ENCODE results near the gene PSEN2. TPM values are rescaled to one million over a fixed set of nuclear protein-coding genes. Genes with fewer than 3 reads are reported as not detected.

The PSEN2 gene
- total and polyA plus RNA-seq, 9 of the 15 experiments (the other 6 are each of a cell fraction or from before 2014, with no cell fraction given): 2.3 to 21.5 (median 13.7) TPM

GRCh38 chr1:226939438-226940028 is 69.1 kb downstream of the PSEN2 start (continued):
- TF ChIP-seq, protein P1, sequence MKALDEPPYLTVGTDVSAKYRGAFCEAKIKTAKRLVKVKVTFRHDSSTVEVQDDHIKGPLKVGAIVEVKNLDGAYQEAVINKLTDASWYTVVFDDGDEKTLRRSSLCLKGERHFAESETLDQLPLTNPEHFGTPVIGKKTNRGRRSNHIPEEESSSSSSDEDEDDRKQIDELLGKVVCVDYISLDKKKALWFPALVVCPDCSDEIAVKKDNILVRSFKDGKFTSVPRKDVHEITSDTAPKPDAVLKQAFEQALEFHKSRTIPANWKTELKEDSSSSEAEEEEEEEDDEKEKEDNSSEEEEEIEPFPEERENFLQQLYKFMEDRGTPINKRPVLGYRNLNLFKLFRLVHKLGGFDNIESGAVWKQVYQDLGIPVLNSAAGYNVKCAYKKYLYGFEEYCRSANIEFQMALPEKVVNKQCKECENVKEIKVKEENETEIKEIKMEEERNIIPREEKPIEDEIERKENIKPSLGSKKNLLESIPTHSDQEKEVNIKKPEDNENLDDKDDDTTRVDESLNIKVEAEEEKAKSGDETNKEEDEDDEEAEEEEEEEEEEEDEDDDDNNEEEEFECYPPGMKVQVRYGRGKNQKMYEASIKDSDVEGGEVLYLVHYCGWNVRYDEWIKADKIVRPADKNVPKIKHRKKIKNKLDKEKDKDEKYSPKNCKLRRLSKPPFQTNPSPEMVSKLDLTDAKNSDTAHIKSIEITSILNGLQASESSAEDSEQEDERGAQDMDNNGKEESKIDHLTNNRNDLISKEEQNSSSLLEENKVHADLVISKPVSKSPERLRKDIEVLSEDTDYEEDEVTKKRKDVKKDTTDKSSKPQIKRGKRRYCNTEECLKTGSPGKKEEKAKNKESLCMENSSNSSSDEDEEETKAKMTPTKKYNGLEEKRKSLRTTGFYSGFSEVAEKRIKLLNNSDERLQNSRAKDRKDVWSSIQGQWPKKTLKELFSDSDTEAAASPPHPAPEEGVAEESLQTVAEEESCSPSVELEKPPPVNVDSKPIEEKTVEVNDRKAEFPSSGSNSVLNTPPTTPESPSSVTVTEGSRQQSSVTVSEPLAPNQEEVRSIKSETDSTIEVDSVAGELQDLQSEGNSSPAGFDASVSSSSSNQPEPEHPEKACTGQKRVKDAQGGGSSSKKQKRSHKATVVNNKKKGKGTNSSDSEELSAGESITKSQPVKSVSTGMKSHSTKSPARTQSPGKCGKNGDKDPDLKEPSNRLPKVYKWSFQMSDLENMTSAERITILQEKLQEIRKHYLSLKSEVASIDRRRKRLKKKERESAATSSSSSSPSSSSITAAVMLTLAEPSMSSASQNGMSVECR (CRISPR knock-in tag; IDR thresholded peaks at IDR 0.05): peak; percentile 51; the same call in 1 of the 2 replicates
- TF ChIP-seq E2F6 (IDR thresholded peaks at IDR 0.05; ENCODE audit: borderline replicate concordance in 1 of 2, extremely low read depth in 1 of 2, insufficient read depth in 1 of 2, insufficient read length in 1 of 2, low read depth in 1 of 2, low read length in 1 of 2, poor library complexity in 1 of 2, severe bottlenecking in 1 of 2) (peak in 1 of 2 experiments; percentile 92), RFX5 (IDR thresholded peaks at IDR 0.05; ENCODE audit: low read depth, low read length) (no peak), HNRNPH1 (optimal IDR thresholded peaks at IDR 0.05; ENCODE audit: low read depth, low read length) (no peak), ZSCAN29 (IDR thresholded peaks at IDR 0.05) (no peak), PATZ1 (CRISPR knock-in tag; IDR thresholded peaks at IDR 0.05; ENCODE audit: borderline replicate concordance) (no peak), SRSF3 (IDR thresholded peaks at IDR 0.05; ENCODE audit: insufficient read depth, low read length) (0 out of 2 replicates have a peak, but pooled peaks have one; percentile 65), ZNF197 (CRISPR knock-in tag; IDR thresholded peaks at IDR 0.05; ENCODE audit: low read depth) (no peak), ZNF280B (CRISPR knock-in tag; IDR thresholded peaks at IDR 0.05) (no peak), ZNF830 (CRISPR knock-in tag; IDR thresholded peaks at IDR 0.05) (no peak), HDGF (IDR thresholded peaks at IDR 0.05) (no peak), NR2F6 (CRISPR knock-in tag; IDR thresholded peaks at IDR 0.05) (no peak), TAF9B (IDR thresholded peaks at IDR 0.05; ENCODE audit: partially characterized antibody) (peak; percentile 77), IRF1 (CRISPR knock-in tag; IDR thresholded peaks at IDR 0.05; ENCODE audit: borderline replicate concordance) (peak; percentile 96; the same call in 1 of the 2 replicates), LARP7 (IDR thresholded peaks at IDR 0.05) (no peak)
